Loucy (cell line): Measurements from ENCODE around the gene KLRC2.
"Not testable (repeated sequence)": the region's sequence is repeated elsewhere in the genome, so short reads cannot be mapped to it uniquely, and the experiment has no call there.

Experiments
- EZH2phosphoT487 ChIP-seq: fragments of 200-600 bp; IDR thresholded peaks from 2 replicates; pipeline ENCODE4 v1.6.1; 2018; ENCODE audit warnings: antibody characterized with exemption, mild to moderate bottlenecking, moderate library complexity, borderline replicate concordance
- TF ChIP-seq, protein P1 (sequence below): fragments of 200-600 bp; sonication (generic); conservative IDR thresholded peaks from 2 replicates; pipeline ENCODE4 v1.5.1; 2014; ENCODE audit warnings: mild to moderate bottlenecking, antibody characterized with exemption, low read length

DNA sequence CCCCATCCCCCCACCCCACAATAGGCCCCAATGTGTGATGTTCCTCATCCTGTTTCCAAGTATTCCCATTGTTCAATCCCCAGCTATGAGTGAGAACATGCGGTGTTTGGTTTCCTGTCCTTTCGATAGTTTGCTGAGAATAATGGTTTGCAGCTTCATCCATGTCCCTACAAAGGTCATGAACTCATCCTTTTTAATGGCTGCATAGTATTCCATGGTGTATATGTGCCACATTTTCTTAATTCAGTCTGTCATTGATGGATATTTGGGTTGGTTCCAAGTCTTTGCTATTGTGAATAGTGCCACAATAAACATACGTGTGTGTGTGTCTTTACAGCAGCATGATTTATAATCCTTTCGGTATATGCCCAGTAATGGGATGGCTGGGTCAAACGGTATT is 37.0 kb upstream of the KLRC2 start:
- TF ChIP-seq, protein P1, sequence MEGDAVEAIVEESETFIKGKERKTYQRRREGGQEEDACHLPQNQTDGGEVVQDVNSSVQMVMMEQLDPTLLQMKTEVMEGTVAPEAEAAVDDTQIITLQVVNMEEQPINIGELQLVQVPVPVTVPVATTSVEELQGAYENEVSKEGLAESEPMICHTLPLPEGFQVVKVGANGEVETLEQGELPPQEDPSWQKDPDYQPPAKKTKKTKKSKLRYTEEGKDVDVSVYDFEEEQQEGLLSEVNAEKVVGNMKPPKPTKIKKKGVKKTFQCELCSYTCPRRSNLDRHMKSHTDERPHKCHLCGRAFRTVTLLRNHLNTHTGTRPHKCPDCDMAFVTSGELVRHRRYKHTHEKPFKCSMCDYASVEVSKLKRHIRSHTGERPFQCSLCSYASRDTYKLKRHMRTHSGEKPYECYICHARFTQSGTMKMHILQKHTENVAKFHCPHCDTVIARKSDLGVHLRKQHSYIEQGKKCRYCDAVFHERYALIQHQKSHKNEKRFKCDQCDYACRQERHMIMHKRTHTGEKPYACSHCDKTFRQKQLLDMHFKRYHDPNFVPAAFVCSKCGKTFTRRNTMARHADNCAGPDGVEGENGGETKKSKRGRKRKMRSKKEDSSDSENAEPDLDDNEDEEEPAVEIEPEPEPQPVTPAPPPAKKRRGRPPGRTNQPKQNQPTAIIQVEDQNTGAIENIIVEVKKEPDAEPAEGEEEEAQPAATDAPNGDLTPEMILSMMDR = not testable (repeated sequence)
- TF ChIP-seq EZH2phosphoT487 = not testable (repeated sequence)
